Adrenal gland (tissue), 5 donors: ENCODE data around the gene HOXB1.

Source experiments
- POLR2A ChIP-seq, 2 donors: fragments of 450-650 bp; IDR thresholded peaks; one replicate each; pipeline ENCODE4 v1.6.1; 2017; ENCODE audit warnings: antibody characterized with exemption in 2 of 2, mild to moderate bottlenecking in 2 of 2, moderate library complexity in 1 of 2
- TF ChIP-seq, protein P1 (sequence below), 6 experiments: fragments of 450-650 bp in 4 of 6; fragments of 200-600 bp in 2 of 6; sonication (generic) in 1 of 6; IDR thresholded peaks; 1 replicate in 5 of 6; 2 replicates in 1 of 6; pipeline versions ENCODE4 v1.5.1 to v1.8.0; 2016 to 2021; ENCODE audit warnings: antibody characterized with exemption in 6 of 6, mild to moderate bottlenecking in 2 of 6, moderate library complexity in 1 of 6
- donor health status: DM: no; HTN: no; CAD: no.

DNA sequence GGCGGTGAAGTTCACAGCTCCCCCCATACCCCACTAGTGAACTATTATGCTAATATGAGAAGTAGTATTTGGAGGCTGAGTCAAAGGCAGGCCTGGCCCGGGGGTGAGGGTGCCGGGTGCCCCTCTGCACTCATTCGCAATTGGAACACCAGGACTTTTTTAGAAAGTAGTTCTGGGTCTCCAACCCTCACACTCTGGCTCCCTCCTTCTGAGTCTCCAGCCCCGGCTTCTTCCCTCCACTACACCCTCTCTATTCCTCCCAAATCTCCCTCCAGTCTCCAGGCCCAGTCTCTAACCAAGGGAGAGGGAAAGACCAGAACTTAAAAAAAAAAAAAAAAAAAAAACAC lies 25.4 kb upstream of the HOXB1 start:
- TF ChIP-seq, protein P1, sequence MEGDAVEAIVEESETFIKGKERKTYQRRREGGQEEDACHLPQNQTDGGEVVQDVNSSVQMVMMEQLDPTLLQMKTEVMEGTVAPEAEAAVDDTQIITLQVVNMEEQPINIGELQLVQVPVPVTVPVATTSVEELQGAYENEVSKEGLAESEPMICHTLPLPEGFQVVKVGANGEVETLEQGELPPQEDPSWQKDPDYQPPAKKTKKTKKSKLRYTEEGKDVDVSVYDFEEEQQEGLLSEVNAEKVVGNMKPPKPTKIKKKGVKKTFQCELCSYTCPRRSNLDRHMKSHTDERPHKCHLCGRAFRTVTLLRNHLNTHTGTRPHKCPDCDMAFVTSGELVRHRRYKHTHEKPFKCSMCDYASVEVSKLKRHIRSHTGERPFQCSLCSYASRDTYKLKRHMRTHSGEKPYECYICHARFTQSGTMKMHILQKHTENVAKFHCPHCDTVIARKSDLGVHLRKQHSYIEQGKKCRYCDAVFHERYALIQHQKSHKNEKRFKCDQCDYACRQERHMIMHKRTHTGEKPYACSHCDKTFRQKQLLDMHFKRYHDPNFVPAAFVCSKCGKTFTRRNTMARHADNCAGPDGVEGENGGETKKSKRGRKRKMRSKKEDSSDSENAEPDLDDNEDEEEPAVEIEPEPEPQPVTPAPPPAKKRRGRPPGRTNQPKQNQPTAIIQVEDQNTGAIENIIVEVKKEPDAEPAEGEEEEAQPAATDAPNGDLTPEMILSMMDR (IDR thresholded peaks at IDR 0.05): no peak
- no peak for TF ChIP-seq POLR2A (IDR thresholded peaks at IDR 0.05)
